ENCODE measurements around the gene CENPS. TPM values are rescaled to one million over a fixed set of nuclear protein-coding genes. Genes with fewer than 3 reads are reported as not detected.
"Not testable (repeated sequence)": the region's sequence is repeated elsewhere in the genome, so short reads cannot be mapped to it uniquely, and the experiment has no call there.

Gene CENPS
- total RNA-seq, 2 donors from 2014 or later: 7.2 to 13.7 TPM

GRCh38 chr1:10401281-10401680 lies 29.0 kb upstream of the CENPS start:
- Mint-ChIP-seq H3K9me3 (no peaks in the 10 kb centered on the region), H3K4me3 (no peak overlapping the region), H3K27me3 (no peaks in the 10 kb centered on the region), H3K4me1 (peaks cover 10% of the 10 kb centered on the region), H3K36me3 (ENCODE audit: low read depth) (peaks cover 48% of the 10 kb centered on the region), H3K27ac (no peak overlapping the region)
- ATAC-seq (replicated peaks): no peak

- Mint-ChIP-seq H3K9me3 (no peaks in the 10 kb centered on the region), H3K4me1 (peaks cover 10% of the 10 kb centered on the region), H3K27ac (no peak overlapping the region), H3K4me3 (no peak overlapping the region), H3K27me3 (no peaks in the 10 kb centered on the region), H3K36me3 (ENCODE audit: low read depth) (peaks cover 63% of the 10 kb centered on the region)
- no peak for ATAC-seq (replicated peaks)
These were observed 27.4 kb upstream of the CENPS start for GRCh38 chr1:10402729-10403274.

GRCh38 chr1:10407201-10407600 lies 23.0 kb upstream of the CENPS start:
- peaks cover 85% of the 10 kb centered on the region for H3K36me3 Mint-ChIP-seq (ENCODE audit: low read depth)
- H3K4me1 Mint-ChIP-seq: no peaks in the 10 kb centered on the region
- ATAC-seq (replicated peaks): no peak
- no peaks in the 10 kb centered on the region for H3K9me3 Mint-ChIP-seq
- H3K4me3 Mint-ChIP-seq: no peak overlapping the region
- no peaks in the 10 kb centered on the region for H3K27me3 Mint-ChIP-seq
- H3K27ac Mint-ChIP-seq: no peak overlapping the region

DNA sequence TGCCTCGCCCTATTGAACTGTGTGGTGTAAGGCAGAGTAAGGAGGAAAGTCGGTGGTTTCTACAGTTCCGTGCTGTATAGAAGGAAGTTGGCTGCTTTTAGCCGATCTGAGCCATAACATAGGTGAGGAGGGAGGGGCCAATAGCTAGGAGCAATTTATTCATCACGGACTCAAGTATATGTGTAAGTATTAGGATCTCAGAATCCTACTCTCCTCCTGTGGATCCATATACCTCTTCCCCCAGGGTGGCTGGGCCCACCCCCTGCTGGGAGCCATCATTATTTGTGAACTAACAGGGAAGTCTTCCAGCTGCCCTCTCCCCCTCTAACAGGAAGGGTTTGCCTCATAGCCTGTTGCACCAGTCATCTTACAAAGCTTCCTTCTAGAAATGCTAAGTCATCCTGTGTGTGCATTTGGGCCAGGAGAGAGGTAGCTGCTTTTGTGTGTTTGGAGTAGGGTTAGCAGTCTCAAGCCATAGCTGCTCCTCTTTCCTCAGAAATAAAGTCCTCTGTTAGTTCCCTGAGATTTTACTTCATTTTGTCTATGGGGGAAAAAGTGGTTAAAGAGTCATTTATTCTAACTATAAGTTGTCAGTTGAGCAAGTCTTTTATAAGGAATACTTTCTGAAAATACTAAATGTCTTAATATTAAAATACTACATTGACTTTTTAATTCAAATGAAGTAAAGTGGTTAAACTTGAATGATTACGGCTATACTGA lies 14.9 kb upstream of the CENPS start:
- Mint-ChIP-seq H3K4me3 (peak overlapping the region; percentile 7), H3K36me3 (ENCODE audit: low read depth) (peaks cover 93% of the 10 kb centered on the region)

GRCh38 chr1:10415967-10416366 lies 14.3 kb upstream of the CENPS start:
- not testable (repeated sequence) for H3K9me3 Mint-ChIP-seq; H3K27me3 Mint-ChIP-seq; H3K4me3 Mint-ChIP-seq; ATAC-seq (replicated peaks); H3K4me1 Mint-ChIP-seq
- Mint-ChIP-seq H3K27ac (peak overlapping the region; percentile 66), H3K36me3 (ENCODE audit: low read depth) (peaks cover 97% of the 10 kb centered on the region)

More for the DNA sequence above, 14.9 kb upstream of the CENPS start:
- peak; percentile 38 for ATAC-seq (replicated peaks)
- H3K27ac Mint-ChIP-seq: peak overlapping the region; percentile 83
- H3K9me3 Mint-ChIP-seq: no peaks in the 10 kb centered on the region
- H3K4me1 Mint-ChIP-seq: peaks cover 6% of the 10 kb centered on the region
- no peaks in the 10 kb centered on the region for H3K27me3 Mint-ChIP-seq

DNA sequence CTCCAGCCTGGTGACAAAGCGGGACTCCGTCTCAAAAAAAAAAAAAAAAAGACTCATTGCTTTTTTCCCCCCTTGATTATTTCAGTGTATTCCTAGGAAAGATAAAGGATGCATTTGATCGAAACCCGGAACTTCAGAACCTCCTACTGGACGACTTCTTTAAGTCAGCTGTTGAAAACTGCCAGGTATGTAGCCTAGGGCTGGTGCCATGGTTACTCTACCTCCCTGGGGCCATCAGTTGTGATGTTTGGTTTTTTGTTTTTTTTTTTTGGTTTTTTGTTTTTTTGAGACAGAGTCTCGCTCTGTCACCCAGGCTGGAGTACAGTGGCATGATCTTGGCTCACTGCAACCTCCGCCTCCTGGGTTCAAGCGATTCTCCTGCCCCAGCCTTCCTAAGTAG lies 11.5 kb upstream of the CENPS start:
- ATAC-seq (replicated peaks); H3K9me3 Mint-ChIP-seq: not testable (repeated sequence)
- H3K36me3 Mint-ChIP-seq (ENCODE audit: low read depth): peaks cover 74% of the 10 kb centered on the region

GRCh38 chr1:10419351-10419750 lies 10.9 kb upstream of the CENPS start:
- ATAC-seq (replicated peaks): no peak
- H3K36me3 Mint-ChIP-seq (ENCODE audit: low read depth): peaks cover 68% of the 10 kb centered on the region
- no peaks in the 10 kb centered on the region for H3K27me3 Mint-ChIP-seq
- no peak overlapping the region for H3K27ac Mint-ChIP-seq
- peaks cover 6% of the 10 kb centered on the region for H3K4me1 Mint-ChIP-seq
- no peaks in the 10 kb centered on the region for H3K9me3 Mint-ChIP-seq
- H3K4me3 Mint-ChIP-seq: no peak overlapping the region

More for the DNA sequence above, 11.5 kb upstream of the CENPS start:
- H3K4me1 Mint-ChIP-seq, H3K27me3 Mint-ChIP-seq, H3K4me3 Mint-ChIP-seq, H3K27ac Mint-ChIP-seq: not testable (repeated sequence)

GRCh38 chr1:10421637-10422036 lies 8.6 kb upstream of the CENPS start:
- peaks cover 49% of the 10 kb centered on the region for H3K36me3 Mint-ChIP-seq (ENCODE audit: low read depth)
- H3K27ac Mint-ChIP-seq: no peak overlapping the region
- H3K27me3 Mint-ChIP-seq: no peaks in the 10 kb centered on the region
- no peaks in the 10 kb centered on the region for H3K4me1 Mint-ChIP-seq
- H3K9me3 Mint-ChIP-seq: no peaks in the 10 kb centered on the region
- ATAC-seq (replicated peaks): no peak
- H3K4me3 Mint-ChIP-seq: no peak overlapping the region

GRCh38 chr1:10424034-10424433 lies 6.2 kb upstream of the CENPS start:
- H3K4me1 Mint-ChIP-seq: no peaks in the 10 kb centered on the region
- H3K27ac Mint-ChIP-seq: no peak overlapping the region
- H3K27me3 Mint-ChIP-seq: no peaks in the 10 kb centered on the region
- H3K4me3 Mint-ChIP-seq: no peak overlapping the region
- no peak for ATAC-seq (replicated peaks)
- no peaks in the 10 kb centered on the region for H3K9me3 Mint-ChIP-seq
- H3K36me3 Mint-ChIP-seq (ENCODE audit: low read depth): peaks cover 25% of the 10 kb centered on the region

DNA sequence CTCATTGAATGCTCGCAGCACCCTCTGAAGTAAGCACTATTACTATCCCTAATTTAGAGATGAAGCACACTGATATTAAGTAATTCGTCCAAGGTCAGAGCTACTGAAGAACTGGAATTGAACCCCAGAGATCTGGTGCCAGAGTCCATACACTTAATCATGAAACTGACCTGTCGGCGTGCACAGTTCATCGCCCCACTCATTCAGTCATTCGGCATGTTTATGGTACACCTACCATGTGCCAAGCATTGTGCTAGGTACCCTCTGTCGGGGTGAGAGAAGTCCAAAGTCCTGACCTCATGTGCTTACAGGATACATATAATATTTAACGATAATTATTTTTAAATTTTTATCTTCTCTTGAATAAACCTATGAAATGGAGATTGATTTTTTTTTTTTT lies 5.6 kb upstream of the CENPS start:
- H3K36me3 Mint-ChIP-seq (ENCODE audit: low read depth): peaks cover 19% of the 10 kb centered on the region
- no peaks in the 10 kb centered on the region for H3K9me3 Mint-ChIP-seq
- H3K27ac Mint-ChIP-seq: no peak overlapping the region
- ATAC-seq (replicated peaks): no peak
- no peak overlapping the region for H3K4me3 Mint-ChIP-seq
- H3K27me3 Mint-ChIP-seq: no peaks in the 10 kb centered on the region
- no peaks in the 10 kb centered on the region for H3K4me1 Mint-ChIP-seq

DNA sequence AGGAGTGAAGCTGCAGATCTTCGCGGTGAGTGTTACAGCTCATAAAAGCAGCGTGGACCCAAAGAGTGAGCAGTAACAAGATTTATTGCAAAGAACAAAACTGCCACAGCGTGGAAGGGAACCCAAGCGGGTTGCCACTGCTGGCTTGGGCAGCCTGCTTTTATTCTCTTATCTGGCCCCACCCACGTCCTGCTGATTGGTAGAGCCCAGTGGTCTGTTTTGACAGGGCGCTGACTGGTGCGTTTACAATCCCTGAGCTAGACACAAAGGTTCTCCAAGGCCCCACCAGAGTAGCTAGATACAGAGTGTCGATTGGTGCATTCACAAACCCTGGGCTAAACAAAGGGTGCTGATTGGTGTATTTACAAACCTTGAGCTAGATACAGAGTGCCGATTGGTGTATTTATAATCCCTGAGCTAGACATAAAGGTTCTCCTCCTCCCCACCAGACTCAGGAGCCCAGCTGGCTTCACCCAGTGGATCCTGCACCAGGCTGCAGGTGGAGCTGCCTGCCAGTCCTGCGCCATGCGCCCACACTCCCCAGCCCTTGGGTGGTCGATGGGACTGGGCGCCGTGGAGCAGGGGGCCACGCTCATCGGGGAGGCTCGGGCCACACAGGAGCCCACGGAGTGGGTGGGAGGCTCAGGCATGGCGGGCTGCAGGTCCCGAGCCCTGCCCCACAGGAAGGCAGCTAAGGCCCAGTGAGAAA lies 4.3 kb upstream of the CENPS start:
- ATAC-seq (replicated peaks); H3K4me3 Mint-ChIP-seq; H3K27ac Mint-ChIP-seq; H3K36me3 Mint-ChIP-seq (ENCODE audit: low read depth); H3K27me3 Mint-ChIP-seq; H3K9me3 Mint-ChIP-seq; H3K4me1 Mint-ChIP-seq: not testable (repeated sequence)

DNA sequence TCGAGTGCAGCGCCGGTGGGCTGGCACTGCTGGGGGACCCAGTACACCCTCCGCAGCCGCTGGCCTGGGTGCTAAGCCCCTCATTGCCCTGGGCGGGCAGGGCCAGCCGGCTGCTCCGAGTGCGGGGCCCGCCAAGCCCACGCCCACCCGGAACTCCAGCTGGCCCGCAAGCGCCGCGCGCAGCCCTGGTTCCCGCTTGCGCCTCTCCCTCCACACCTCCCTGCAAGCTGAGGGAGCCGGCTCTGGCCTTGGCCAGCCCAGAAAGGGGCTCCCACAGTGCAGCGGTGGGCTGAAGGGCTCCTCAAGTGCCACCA lies 3.7 kb upstream of the CENPS start:
- H3K4me1 Mint-ChIP-seq; H3K27me3 Mint-ChIP-seq; H3K27ac Mint-ChIP-seq; ATAC-seq (replicated peaks); H3K9me3 Mint-ChIP-seq; H3K36me3 Mint-ChIP-seq (ENCODE audit: low read depth); H3K4me3 Mint-ChIP-seq: not testable (repeated sequence)

- ATAC-seq (replicated peaks): no peak
- H3K4me1 Mint-ChIP-seq: no peaks in the 10 kb centered on the region
- H3K27me3 Mint-ChIP-seq: no peaks in the 10 kb centered on the region
- H3K4me3 Mint-ChIP-seq: peak overlapping the region; percentile 92
- H3K9me3 Mint-ChIP-seq: no peaks in the 10 kb centered on the region
- H3K36me3 Mint-ChIP-seq (ENCODE audit: low read depth): no peaks in the 10 kb centered on the region
- H3K27ac Mint-ChIP-seq: no peak overlapping the region
These were observed 1.2 kb upstream of the CENPS start for GRCh38 chr1:10428984-10429383.

DNA sequence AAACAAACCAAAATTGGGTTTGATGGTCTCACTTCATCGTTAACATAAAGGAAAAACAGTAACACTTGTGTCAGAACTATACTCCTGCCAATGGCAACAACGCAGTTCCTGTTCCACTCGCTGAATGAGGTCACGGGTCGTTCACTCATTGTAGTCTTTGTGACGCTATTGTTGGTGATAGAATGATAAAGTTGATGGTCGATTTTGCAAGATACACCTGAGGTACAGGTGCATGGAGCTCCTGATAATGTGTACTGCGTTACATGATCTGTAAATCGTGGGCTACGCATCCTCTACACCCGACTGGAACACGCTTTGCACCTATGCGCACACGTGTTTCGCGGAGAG lies 391 bp upstream of the CENPS start:
- no peaks in the 10 kb centered on the region for H3K4me1 Mint-ChIP-seq
- H3K36me3 Mint-ChIP-seq (ENCODE audit: low read depth): no peaks in the 10 kb centered on the region
- no peaks in the 10 kb centered on the region for H3K9me3 Mint-ChIP-seq
- peak overlapping the region; percentile 92 for H3K4me3 Mint-ChIP-seq
- H3K27me3 Mint-ChIP-seq: no peaks in the 10 kb centered on the region
- ATAC-seq (replicated peaks): peak; percentile 22
- peak overlapping the region; percentile 82 for H3K27ac Mint-ChIP-seq

DNA sequence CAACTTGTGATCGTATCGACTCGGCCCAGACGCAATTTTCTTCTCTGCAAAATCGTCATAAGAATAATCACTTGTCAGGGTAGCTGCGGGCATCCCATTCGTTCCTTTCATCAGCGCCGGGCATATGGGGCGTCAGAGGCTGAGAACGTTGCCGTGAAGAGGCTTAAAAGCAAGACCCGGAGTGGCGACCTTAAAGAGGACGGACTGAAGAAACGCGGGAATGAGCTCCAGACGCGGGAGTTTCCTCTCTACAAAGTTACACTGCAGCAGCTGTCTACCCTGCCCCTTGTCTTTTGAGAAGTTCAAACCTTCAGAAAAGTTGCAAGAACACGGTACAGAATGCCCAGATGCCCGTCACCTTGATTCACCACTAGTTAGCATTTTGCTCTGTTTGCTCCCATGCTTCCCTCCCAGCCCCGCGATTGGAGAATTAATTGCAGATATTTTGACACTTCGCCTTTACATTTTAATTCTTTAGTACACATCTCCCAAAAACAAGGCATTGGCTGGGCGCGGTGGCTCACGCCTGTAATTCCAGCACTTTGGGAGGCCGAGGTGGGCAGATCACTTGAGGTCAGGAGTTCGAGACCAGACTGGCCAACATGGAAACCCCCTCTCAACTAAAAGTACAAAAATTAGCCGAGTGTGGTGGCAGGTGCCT lies 967 bp downstream of the CENPS start:
- H3K27me3 Mint-ChIP-seq: no peaks in the 10 kb centered on the region
- no peaks in the 10 kb centered on the region for H3K9me3 Mint-ChIP-seq
- peak; percentile 1 for ATAC-seq (replicated peaks)
- peak overlapping the region; percentile 92 for H3K4me3 Mint-ChIP-seq
- H3K4me1 Mint-ChIP-seq: no peaks in the 10 kb centered on the region
- H3K27ac Mint-ChIP-seq: peak overlapping the region; percentile 82
- no peaks in the 10 kb centered on the region for H3K36me3 Mint-ChIP-seq (ENCODE audit: low read depth)
